HG03097 (cell line): ENCODE results near the gene ZNF264.
A peak's percentile ranks its signal among the peaks of the same experiment; 100 is the strongest.
"Not testable (repeated sequence)": the region's sequence is repeated elsewhere in the genome, so short reads cannot be mapped to it uniquely, and the experiment has no call there.

ENCODE experiments used
- ATAC-seq: cut with Tn5 transposase; IDR thresholded peaks from one replicate; pipeline ENCODE4 v1.9.1; 2021; ENCODE audit not compliant: unreplicated experiment, low FRiP score

ZNF264 gene

GRCh38 chr19:57244513-57244912 lies 53.2 kb downstream of the ZNF264 start:
- no peak for ATAC-seq

GRCh38 chr19:57245066-57245465 lies 53.8 kb downstream of the ZNF264 start:
- ATAC-seq, result no peak

GRCh38 chr19:57245959-57246358 lies 54.7 kb downstream of the ZNF264 start:
- no peak for ATAC-seq

GRCh38 chr19:57248646-57249045 lies 57.3 kb downstream of the ZNF264 start:
- ATAC-seq, result no peak

- ATAC-seq, result no peak
These were observed 58.0 kb downstream of the ZNF264 start for GRCh38 chr19:57249329-57249728.

GRCh38 chr19:57253767-57254166 lies 62.5 kb downstream of the ZNF264 start:
- not testable (repeated sequence) for ATAC-seq

GRCh38 chr19:57262044-57262443 lies 70.7 kb downstream of the ZNF264 start:
- no peak for ATAC-seq

GRCh38 chr19:57263244-57263741 lies 72.0 kb downstream of the ZNF264 start:
- no peak for ATAC-seq

GRCh38 chr19:57267291-57267690 lies 76.0 kb downstream of the ZNF264 start:
- ATAC-seq, result no peak

GRCh38 chr19:57269515-57270250 lies 78.4 kb downstream of the ZNF264 start:
- ATAC-seq, result peak; percentile 50

- no peak for ATAC-seq
These were observed 80.0 kb downstream of the ZNF264 start for GRCh38 chr19:57271280-57271679.
